GM18858 (cell line): ENCODE measurements around the gene RFX7.

Experiments used
- ATAC-seq: cut with Tn5 transposase; IDR thresholded peaks from one replicate; pipeline ENCODE4 v1.9.1; 2021; ENCODE audit not compliant: unreplicated experiment

The RFX7 gene

GRCh38 chr15:56148064-56148463 lies 95.6 kb downstream of the RFX7 start:
- no peak for ATAC-seq

GRCh38 chr15:56146756-56147155 lies 96.9 kb downstream of the RFX7 start:
- ATAC-seq = no peak

DNA sequence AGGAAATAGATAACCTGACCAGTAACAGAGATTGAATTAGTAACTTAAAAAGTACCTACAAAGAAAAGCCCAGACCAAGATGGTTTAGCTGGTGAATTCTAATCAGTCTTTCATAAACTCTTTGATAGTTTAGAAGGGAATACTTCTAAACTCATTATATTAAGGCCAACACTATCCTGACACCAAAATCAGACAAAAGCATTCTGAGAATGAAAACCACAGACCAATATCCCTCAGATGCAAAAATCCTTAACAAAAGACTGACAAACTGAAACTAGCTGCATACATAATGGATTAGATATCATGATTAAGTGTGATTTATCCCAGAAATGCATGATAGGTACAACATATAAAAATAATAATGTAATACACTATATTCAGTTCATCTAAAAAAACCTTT lies 115.6 kb downstream of the RFX7 start:
- no peak for ATAC-seq

DNA sequence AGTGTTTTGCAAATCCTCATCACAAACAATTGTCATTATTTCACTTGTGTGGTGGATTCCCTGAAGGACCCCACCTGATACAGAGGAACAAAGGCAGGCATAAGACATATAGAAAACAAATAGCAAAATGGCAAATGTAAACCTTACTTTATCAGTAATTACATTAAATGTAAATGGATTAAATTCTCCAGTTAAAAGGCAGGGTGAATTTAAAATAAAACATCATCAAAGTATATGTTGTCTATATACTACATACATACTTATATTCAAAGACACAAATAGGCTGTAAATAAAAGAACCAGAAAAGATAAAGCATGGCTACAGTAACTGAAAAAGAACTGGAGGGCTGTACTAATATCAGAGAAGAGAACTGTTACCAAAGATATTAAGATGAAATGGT lies 117.3 kb downstream of the RFX7 start:
- ATAC-seq = no peak

GRCh38 chr15:56124391-56124790 lies 119.3 kb downstream of the RFX7 start:
- ATAC-seq = no peak

DNA sequence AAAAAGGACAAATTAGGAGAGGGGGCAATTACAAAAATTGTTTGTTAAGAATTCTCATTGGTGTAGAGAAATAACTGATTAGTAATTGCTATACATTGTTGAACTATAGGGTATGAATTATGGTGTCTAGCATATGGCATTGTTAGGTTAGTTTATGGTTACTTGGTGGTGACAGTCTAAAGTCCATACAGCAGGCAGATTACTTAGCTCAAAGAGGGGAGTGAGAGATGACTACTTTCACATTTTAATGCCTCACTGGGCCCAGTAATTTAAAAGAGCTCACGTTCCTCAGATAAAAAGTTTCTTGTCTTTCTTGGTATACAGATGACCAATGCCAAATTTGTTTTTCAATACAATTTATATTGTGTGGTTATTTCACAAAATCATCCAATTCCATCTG lies 137.8 kb downstream of the RFX7 start:
- ATAC-seq = no peak

DNA sequence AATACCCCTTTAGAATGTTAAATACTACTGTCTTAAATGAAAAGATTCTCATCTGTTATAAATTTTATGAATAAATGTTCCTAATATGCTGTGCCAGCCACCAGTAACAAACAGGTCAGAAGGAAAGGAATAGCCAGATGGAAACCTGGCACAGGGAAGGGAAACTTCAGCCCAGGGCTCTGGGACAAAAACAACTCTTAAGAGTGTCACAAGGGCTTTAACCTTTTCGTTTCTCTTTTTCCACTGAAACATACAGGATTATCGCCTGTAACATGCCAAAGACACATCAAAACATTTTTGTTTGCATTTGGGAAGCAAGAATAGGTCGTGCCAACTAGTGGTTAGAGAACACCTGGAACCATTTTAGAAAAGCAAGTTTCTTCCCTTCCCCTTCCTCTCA lies 141.2 kb downstream of the RFX7 start:
- no peak for ATAC-seq

GRCh38 chr15:56099311-56099710 lies 144.4 kb downstream of the RFX7 start:
- ATAC-seq = no peak

- no peak for ATAC-seq
Observed at GRCh38 chr15:56098195-56098863, 145.3 kb downstream of the RFX7 start.

DNA sequence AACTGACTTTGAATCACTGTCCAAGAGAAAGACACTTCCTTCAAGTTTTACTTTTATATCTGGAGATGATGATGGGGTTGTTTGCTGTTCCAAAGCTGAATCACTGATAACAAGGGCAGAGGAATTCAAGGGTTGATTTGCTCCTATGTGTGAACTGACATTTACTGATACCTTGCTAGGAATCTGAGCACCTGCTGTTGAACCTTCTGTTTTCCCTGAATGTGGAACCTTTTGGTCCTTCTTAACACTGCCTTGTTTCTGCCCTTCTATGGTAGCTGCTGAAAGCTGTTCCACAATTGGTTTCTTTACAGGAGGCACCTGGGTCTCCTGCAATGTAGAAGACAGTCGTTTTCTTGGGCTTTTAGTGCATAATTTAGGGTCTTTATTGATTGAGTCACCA lies 148.3 kb downstream of the RFX7 start:
- ATAC-seq = no peak

DNA sequence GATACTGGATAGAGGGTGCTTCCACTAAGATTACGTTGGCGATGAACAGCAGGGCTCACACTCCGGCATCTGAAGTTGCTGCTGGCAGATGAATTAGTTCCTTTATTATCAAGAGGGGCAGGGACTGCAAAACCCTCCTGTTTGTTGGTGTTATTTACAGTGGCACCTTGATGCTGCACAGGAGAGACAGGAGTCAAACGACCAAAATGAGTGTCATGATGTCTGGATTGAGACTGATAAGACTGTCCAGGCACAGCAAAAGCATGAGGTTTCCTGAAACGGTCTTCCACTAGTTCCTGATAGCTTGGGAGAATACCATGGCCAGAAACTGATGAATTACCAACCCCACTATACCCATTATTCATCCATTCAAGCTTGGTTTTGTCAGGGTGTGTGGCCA lies 149.5 kb downstream of the RFX7 start:
- no peak for ATAC-seq

GRCh38 chr15:56088389-56088788 lies 155.3 kb downstream of the RFX7 start:
- no peak for ATAC-seq

GRCh38 chr15:56086566-56086965 lies 157.1 kb downstream of the RFX7 start:
- no peak for ATAC-seq

DNA sequence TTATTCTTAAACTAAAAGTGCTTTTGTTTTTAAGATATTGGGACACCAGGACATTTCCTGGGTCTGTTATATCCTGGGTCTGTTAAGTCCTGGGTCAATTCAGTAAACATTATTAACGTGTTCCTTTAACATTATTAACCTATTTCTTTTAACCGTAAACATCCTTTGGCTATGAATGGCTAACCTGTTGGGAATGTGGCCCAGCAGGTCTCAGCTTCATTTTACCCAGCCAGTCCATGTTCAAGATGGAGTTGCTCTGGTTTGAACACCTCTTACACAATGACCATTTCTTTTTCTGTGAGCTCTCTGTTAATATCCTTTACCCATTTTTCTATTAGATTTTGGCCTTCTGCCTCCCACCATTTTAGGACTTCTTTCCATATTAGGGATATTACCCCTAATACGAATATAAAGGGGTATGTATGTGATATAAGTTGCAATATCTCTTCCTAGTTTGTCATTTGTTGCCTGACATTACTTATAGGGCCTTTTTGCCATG lies 161.4 kb downstream of the RFX7 start:
- no peak for ATAC-seq

- ATAC-seq = no peak
Observed at GRCh38 chr15:56077081-56077480, 166.6 kb downstream of the RFX7 start.

GRCh38 chr15:56076640-56077039 lies 167.0 kb downstream of the RFX7 start:
- ATAC-seq = no peak

- no peak for ATAC-seq
Observed at GRCh38 chr15:56074481-56075265, 169.0 kb downstream of the RFX7 start.

DNA sequence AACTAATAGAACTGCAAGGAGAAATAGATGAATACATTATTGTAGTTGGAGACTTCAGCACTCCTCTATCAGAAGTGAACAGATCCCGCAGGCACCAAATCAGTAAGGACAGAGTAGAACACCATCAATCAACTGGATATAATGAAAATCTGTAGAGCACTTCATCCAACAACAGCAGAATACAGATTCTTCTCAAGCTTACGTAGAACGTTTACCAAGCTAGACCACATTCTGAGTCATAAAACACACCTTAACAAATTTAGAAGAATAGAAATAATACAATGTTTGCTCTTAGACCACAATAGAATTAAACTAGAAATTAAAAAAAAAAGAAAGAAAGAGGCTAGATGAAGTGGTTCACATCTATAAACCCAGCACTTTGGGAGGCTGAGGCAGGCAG lies 179.5 kb downstream of the RFX7 start:
- no peak for ATAC-seq

DNA sequence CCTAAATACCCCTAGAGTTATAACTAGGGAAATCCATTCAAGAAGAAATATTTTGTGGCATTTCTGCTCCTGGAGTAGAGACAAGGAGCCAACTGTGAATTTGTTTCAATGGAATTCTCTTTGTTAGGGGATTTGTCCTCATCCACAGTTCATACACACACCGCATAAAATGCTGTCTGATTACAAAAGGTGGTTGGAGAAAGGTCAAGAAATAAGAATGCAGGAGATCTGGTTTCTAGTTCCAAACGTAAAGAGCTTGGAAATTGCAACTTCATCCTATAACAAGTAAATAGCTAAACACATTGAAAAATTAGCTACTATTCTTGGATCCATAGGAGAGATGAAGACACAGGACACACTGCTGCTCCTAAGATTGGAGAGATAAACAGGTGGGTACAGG lies 184.0 kb downstream of the RFX7 start:
- no peak for ATAC-seq

- ATAC-seq = no peak
Observed at GRCh38 chr15:56058986-56059385, 184.7 kb downstream of the RFX7 start.

DNA sequence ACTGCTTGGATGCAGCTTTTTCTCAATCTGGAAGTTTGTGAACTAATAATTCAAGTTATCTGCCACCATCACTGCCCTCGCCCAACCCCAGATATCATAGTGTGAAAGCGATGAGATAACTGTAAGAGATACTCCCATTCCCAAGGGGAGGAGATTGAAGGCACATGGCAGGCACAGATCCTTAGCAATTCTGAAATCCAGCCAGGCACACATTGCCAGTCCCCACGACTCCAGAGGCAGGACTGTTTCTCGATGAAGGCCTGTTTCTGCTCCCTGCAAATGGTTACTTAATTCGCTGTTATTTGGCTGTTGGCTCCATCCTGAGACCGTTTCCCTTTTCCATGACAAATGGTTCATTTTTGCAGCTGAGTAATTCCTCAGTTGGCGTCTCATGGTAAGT lies 187.1 kb downstream of the RFX7 start:
- ATAC-seq = no peak

GRCh38 chr15:56053046-56053400 lies 190.7 kb downstream of the RFX7 start:
- no peak for ATAC-seq
